Limb (tissue), 2 donors: ENCODE measurements around the gene NEO1.
A peak's percentile ranks its signal among the peaks of the same experiment; 100 is the strongest.

ENCODE experiments used
- DNase-seq, 2 donors: peaks; one replicate each; pipeline ENCODE4 v3.0.0-alpha.2; 2016; ENCODE audit errors: extremely low spot score in 2 of 2

NEO1 gene

GRCh38 chr15:73075160-73075859 lies 23.0 kb downstream of the NEO1 start:
- no peak for DNase-seq

GRCh38 chr15:73078291-73078690 lies 26.0 kb downstream of the NEO1 start:
- DNase-seq: no peak

- DNase-seq: no peak
Measured at GRCh38 chr15:73078722-73079121, 26.5 kb downstream of the NEO1 start.

- DNase-seq: no peak
Measured at GRCh38 chr15:73079565-73079964, 27.3 kb downstream of the NEO1 start.

- peak; percentile 23 to 68 for DNase-seq
Measured at GRCh38 chr15:73081321-73081958, 29.2 kb downstream of the NEO1 start.

GRCh38 chr15:73082812-73083211 lies 30.5 kb downstream of the NEO1 start:
- DNase-seq: no peak

- no peak for DNase-seq
Measured at GRCh38 chr15:73087098-73087497, 34.8 kb downstream of the NEO1 start.

- no peak for DNase-seq
Measured at GRCh38 chr15:73105064-73105463, 52.8 kb downstream of the NEO1 start.

- no peak for DNase-seq
Measured at GRCh38 chr15:73108676-73109075, 56.4 kb downstream of the NEO1 start.

- DNase-seq: no peak
Measured at GRCh38 chr15:73109765-73110164, 57.5 kb downstream of the NEO1 start.

GRCh38 chr15:73110201-73110600 lies 57.9 kb downstream of the NEO1 start:
- DNase-seq: no peak

- DNase-seq: no peak
Measured at GRCh38 chr15:73114064-73114463, 61.8 kb downstream of the NEO1 start.

- DNase-seq: no peak
Measured at GRCh38 chr15:73116164-73116563, 63.9 kb downstream of the NEO1 start.

- no peak for DNase-seq
Measured at GRCh38 chr15:73118055-73118454, 65.8 kb downstream of the NEO1 start.

- no peak for DNase-seq
Measured at GRCh38 chr15:73119478-73119877, 67.2 kb downstream of the NEO1 start.

GRCh38 chr15:73120269-73120668 lies 68.0 kb downstream of the NEO1 start:
- no peak for DNase-seq

- DNase-seq: no peak
Measured at GRCh38 chr15:73125219-73125618, 73.0 kb downstream of the NEO1 start.

- no peak for DNase-seq
Measured at GRCh38 chr15:73127302-73127936, 75.2 kb downstream of the NEO1 start.

- DNase-seq: no peak
Measured at GRCh38 chr15:73130830-73131229, 78.6 kb downstream of the NEO1 start.

GRCh38 chr15:73134196-73134595 lies 81.9 kb downstream of the NEO1 start:
- no peak for DNase-seq

GRCh38 chr15:73139041-73139743 lies 86.9 kb downstream of the NEO1 start:
- DNase-seq: peak in 1 of 2 donors; percentile 10
